ENCODE data around the gene ADIPOR1.
"Not testable (repeated sequence)": the region's sequence is repeated elsewhere in the genome, so short reads cannot be mapped to it uniquely, and the experiment has no call there.

Gene ADIPOR1, protein sequence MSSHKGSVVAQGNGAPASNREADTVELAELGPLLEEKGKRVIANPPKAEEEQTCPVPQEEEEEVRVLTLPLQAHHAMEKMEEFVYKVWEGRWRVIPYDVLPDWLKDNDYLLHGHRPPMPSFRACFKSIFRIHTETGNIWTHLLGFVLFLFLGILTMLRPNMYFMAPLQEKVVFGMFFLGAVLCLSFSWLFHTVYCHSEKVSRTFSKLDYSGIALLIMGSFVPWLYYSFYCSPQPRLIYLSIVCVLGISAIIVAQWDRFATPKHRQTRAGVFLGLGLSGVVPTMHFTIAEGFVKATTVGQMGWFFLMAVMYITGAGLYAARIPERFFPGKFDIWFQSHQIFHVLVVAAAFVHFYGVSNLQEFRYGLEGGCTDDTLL

DNA sequence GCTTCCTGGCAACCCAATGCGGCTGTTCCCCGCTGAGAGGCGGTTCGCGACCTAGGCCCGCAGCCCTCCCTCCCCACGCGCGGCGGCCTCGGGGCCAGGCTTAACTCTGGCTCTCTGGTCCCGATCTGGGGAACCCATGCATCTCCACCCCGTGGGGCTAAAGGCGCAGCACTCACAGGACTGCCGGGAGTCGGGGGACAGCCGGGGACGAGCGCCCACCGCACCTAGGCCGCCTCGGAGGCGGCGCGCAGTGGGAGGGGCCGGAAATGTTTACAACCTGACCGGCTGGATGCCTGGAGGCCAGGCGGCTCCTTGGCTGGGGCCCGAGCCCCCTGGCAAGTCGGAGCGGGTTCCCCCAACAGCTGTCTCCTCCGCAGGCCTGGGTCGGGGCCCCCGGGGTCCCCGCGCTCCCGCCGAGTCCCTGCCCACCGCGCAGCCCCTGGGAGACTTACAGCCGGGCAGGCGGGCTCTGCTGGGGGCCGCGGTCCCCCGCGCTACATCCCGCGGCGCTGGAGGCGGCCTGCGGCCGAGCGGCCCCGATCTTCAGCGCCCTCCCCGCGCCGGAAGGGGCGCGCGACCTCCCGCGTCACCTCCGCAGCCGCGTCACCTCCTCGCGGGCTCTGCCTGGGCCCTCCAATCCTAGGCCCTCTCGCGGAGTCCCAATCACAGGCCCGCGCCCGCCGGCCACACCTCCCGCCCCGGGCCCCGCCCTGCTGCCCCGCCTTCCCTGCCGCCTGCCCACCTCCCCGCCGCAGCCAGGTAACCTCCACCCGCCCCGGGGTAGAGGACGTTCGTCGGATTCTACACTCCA lies at the start of gene ADIPOR1:
ADIPOR1 (minus strand) TSS at position 580 of the 811 bp plus-strand sequence. CDS start 7,242 bp downstream, outside the sequence.
- DNase-seq (ENCODE audit: low read depth): peak; percentile 91

DNA sequence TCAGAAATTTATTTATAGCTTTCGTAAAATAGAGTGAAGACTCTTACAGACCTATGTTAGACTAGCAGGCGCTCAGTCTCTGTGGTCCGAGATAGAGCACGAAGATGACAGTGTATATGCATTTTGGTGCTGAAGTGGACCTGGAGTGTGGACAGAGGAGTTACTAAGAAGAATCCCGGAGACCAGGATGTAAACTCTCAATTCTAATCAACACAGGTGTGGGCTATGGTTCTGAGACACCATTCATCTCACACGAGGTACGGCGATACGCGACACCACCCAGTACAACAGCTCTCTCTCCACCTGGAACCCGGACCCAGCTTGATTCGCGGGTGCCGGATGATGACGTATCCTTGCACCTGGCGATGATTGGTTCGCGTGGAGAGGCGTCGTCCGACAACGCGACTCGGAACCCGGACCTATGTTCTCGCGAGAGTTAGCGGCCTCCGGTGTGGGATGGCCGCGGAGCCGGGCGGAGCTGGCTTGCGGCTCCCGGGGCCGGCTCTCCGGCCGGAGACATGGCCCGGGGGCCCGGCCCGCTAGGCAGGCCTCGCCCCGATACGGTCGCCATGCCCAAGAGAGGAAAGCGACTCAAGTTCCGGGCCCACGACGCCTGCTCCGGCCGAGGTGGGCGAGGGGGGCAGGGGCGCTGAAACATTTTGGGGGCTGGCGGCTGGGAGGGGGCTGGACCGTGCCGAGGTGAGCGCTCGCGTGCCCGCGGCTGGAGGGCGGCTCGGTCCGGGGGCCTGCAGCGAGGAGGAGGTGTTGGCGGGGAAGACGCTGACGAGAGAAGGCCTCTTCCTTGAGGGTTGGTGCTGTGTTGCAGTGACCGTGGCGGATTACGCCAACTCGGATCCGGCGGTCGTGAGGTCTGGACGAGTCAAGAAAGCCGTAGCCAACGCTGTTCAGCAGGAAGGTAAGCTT lies 49.1 kb upstream of the ADIPOR1 start, which contains the start of gene TMEM183A:
TMEM183A (plus strand) TSS at position 427 of the 924 bp plus-strand sequence; CDS start at position 519, 92 bp downstream.
- peak; percentile 89 for DNase-seq (ENCODE audit: low read depth)

DNA sequence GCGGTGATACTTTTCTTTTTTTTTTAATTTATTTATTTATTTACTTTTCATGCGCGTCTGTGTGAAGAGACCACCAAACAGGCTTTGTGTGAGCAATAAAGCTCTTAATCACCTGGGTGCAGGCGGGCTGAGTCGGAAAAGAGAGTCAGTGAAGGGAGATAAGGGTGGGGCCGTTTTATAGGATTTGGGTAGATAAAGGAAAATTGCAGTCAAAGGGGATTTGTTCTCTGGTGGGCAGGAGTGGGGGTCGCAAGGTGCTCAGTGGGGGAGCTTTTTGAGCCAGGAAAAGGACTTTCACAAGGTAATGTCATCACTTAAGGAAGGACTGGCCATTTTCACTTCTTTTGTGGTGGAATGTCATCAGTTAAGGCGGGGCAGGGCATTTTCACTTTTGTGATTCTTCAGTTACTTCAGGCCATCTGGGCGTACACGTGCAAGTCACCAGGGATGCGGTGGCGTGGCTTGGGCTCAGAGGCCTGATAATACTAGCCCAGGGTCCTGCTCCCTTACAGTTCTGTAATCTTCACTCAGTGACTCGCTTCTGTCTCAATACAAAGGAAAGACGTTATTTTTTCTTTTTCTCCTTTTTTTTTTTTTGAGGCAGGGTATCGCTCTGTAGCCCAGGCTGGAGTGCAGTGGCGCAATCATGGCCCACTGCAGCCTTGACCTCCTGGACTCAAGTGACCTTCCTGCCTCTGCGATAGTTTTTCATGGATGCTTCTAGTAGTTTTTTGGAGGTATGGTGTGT lies 47.5 kb upstream of the ADIPOR1 start:
- not testable (repeated sequence) for DNase-seq (ENCODE audit: low read depth)

DNA sequence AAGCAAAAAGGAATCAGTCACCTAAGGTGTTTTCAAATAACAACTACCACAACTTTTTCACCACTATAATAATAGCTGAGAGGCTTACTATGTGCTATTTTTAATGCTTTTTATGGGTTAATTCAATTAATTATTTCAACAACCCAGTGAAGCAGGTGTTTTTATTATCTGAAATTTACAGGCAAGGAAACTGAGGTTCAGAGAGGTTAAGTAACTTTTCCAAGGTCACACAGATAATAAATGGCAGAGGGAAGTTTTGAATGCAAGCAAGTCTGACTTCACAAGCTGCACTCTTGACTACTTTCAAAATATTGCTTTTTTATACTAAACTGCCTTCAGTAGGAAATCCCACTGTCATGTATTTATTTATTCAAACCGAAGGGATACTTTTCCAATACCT lies 44.8 kb upstream of the ADIPOR1 start:
- DNase-seq (ENCODE audit: low read depth): no peak

DNA sequence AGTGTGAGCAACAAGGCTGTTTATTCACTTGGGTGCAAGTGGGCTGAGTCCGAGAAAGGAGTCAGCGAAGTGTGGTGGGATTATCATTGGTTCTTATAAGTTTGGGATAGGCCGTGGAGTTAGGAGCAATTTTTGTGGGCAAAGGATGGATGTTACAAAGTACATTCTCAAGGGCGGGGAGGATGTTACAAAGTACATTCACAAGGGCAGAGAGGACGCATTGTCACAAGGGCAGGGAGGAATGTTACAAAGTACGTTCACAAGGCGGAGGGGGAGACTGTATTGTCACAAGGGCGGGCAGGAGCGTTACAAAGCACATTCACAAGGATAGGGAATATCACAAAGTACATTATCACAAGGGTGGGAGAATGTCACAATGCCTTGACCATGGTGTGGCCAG lies 43.9 kb upstream of the ADIPOR1 start:
- no peak for DNase-seq (ENCODE audit: low read depth)

DNA sequence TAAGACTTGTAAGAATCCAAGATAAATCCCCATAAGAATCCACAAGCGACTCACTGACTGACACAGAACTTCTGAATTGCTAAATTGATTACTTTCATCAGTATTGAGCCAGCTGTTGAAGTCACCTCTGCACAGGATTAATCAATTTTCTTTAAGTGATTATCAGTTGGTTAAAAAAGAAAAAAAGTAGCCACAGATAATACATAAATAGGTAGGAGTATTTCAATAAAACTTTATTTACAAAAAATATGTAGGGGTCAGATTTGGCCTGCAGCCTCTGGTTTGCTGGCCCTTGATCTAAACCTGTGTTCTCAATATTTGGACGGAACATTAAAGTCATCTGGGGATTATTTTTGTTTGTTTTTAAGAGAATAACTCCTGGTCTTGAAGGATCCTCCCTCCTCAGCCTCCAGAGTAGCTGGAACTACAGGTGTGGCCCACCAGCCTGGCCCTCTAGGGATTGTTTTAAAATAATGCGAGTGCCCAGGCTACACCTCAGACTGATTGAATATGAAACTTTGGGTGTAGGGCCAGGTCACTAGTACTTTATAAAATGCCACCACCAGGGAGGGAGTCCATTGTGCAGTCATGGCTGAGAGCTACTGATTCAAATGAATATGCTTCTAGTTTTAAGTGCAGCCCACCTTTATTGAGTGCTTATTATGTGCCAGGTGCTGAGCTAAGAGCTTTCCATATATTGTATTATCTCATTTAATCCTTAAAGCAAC lies 42.3 kb upstream of the ADIPOR1 start:
- DNase-seq (ENCODE audit: low read depth): no peak

DNA sequence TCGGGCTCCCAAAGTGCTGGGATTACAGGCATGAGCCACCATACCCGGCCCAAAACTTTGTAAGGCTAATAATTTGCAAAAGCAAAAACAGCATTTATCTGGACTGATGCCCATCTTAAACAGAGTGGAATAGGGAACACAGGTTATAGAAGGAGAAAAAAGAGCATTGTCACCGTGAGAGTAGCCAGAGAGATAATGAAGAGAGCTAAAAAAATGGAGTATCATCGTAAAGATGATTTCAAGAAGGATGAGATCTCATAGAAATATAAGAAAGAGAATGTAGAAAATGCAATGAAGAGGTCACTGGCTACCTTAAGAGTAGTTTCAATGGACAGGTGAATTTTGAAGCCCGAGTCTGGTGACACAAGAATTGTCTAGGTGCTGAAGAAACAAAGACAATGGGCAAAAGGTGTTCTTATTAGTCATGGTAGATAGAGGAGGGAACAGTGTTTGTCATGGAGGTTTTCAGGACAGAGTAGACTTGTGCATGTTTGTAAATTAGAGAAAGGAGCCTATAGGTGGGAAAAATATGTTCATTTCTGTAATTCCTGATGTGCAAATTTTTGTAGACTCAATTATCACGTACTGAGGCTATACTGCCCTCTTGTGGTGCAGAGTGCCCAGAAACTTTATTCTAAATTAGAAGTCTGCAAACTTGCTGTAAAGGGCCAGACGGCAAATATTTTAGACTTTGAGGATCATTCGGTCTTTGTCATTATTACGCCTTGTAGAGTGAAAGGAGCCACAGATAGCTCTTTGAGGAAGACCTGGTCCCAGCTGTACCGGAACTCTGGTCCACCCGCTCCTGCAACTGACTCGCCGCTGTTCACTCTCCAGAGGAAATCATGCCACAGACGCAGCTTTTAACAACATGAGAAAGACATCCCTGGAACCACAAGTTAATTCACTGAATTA lies 41.0 kb upstream of the ADIPOR1 start:
- peak; percentile 23 for DNase-seq (ENCODE audit: low read depth)

DNA sequence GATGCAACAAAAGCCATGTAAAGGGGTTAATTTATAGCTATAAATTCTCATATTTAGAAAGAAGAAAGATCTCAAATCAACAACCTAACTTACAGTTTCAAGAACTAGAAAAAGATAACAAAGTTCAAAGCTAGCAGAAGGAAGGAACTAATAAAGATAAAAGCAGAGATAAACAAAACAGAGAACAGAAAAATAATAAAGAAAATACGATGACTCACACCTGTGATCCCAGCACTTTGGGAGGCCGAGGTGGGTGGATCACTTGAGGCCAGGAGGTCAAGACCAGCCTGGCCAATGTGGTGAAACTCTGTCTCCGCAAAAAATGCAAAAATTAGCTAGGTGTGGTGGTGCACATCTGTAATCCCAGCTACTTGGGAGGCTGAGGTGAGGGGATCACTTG lies 36.6 kb upstream of the ADIPOR1 start:
- DNase-seq (ENCODE audit: low read depth): no peak

DNA sequence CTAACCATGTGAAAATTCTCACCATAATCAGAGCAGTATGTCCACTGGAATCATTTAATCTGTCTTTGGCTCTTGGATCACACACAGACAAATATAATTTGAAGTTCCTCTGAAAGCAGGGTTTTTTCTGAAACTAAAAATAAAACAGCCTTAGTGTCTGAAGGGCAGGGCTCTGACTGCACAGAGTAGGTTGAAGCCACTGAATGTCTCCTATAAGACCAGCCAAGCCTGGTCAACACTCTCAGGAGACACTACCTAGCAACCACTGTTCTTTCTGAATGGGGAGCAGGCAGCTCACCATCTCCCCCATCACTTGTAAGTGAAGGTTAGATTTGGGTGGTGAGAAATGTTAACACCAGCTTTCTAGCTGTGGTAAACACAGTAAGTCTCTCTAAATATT lies 33.0 kb upstream of the ADIPOR1 start:
- DNase-seq (ENCODE audit: low read depth): no peak

DNA sequence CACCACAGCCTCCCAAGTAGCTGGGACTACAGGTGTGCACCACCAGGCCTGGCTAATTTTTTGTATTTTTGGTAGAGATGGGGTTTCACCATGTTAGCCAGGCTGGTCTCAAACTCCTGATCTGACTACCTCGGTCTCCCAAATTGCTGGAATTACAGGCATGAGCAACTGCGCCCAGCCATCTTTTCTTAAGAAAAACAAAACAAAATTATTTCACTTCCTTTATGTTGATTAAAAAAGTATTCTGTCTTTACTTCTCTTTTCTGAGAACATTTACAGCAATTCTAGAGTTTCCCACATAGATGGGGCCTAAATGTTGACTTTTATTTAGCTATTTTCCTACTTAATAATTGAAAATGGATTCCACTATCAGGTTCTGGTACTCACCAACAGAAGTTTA lies 31.8 kb upstream of the ADIPOR1 start:
- DNase-seq (ENCODE audit: low read depth): no peak

DNA sequence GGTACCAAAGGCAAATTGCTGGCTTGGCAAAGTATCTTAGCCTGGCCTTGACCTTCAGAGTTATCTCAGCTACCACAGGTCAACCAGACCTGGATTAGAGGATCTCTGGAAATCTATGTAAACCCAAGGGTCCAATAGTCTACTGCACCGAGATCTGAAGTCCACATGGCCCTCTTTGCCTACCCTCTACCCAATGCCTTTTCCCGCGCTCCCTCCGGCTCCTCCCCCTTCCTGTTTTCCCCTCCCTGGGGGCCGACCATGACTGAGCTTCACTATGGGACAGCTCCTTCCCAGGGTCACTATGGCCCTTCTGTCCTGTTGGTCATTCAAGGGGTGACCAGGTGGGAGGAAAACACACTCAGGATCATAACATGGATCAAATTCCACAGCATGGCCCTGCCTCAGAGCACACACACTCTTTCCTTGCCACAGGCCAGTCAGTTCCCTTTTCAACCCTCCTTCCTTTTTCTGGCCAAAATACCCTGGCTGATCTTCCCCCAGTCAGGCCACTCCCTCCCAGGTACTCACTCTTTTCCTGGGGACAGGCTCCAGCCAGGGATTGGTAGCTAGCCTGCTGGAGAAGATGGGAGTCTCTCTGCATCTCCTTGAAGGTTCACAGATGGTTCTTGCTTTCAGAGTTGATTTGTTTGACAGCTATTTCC lies 29.9 kb upstream of the ADIPOR1 start:
- no peak for DNase-seq (ENCODE audit: low read depth)

DNA sequence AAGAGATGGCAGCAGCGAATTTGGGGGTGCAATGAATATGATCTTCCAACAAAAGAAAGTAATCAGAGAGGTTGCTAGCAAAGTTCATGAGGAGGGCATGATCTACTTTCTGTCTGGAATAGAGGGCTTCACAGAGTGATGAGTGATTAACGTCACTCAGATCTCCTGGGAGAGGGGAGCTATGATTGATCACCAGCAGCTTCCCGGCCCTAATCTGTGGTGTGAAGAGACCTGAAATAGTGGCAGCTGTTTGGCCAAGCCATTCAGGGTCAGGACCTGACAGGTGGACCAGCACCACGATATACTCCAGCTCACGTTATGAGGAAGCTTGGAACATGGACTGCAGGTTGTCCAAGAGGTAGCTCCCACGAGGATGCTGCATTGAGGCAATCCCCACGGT lies 29.1 kb upstream of the ADIPOR1 start:
- no peak for DNase-seq (ENCODE audit: low read depth)

DNA sequence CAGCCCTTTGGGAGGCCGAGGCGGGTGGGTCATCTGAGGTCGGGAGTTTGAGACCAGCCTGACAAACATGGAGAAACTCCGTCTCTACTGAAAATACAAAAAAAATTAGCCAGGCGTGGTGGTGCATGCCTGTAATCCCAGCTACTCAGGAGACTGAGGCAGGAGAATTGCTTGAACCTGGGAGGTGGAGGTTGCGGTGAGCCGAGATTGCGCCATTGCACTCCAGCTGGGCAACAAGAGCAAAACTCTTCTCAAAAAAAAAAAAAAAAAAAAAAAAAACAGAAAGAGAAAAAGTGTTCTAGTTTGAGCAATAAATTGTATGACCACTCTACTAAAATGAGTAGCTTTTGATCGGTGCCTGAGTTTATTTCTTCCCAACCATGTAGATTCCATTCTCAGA lies 28.0 kb upstream of the ADIPOR1 start:
- not testable (repeated sequence) for DNase-seq (ENCODE audit: low read depth)

DNA sequence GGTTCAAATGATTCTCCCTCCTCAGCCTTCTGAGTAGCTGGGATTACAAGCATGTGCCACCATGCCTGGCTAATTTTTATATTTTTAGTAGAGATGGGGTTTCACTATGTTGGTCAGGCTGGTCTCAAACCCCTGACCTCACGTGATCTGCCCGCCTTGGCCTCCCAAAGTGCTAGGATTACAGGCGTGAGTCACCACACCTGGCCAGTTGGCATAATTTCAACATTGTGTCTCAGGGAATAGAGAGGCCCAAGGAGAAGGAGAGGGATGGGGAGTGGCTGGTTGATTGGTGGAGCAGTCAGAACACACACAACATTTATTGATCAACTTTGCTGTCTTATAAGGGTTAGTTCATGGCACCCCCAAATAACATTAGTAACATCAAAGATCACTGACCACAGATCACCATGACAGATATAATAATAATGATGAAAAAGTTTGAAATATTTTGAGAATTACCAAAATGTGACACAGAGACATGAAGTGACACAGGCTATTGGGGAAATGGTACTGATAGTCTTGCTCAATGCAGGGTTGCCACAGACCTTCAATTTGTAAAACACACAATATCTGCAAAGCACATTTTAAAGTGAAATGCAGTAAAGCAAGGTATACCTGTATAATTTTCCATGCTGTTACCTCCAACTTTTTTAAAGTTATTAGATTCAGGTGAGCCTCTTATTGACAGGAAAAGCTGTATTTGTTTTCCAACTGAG lies 24.8 kb upstream of the ADIPOR1 start:
- no peak for DNase-seq (ENCODE audit: low read depth)

DNA sequence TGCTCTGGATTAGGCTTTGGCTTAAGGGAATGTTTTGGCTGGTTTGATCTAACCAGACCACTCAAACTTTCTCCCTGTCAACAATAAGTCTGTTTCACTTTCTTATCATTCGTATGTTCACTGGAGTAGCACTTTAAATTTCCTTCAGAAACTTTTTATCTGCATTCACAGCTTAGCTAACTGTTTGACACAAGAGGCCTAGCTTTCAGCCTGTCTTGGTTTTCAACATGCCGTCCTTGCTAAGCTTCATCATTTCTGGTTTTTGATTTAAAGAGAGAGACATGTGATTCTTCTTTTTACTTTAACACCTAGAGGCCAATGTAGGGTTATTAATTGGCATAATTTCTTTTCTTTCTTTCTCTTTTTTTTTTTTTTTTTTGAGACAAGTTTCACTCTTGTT lies 23.8 kb upstream of the ADIPOR1 start:
- DNase-seq (ENCODE audit: low read depth): no peak

DNA sequence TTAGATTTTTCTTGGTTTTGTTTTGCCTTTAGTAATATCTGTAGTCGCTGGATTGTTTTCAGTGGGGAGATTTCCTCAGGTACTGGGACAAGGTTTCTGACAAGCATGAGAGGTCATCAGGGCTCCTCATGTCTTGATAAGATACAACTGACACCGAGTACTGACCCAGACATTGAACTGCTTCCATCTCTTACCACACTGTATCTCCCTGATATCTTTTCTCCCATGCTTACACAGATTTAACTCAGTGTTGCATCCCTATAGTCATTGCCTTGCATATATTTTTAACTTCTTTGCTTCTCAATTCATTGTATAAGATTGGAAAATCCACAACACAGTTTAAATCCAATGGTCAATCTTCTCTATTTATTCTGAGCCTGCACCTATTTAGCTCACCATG lies 21.3 kb upstream of the ADIPOR1 start:
- no peak for DNase-seq (ENCODE audit: low read depth)

DNA sequence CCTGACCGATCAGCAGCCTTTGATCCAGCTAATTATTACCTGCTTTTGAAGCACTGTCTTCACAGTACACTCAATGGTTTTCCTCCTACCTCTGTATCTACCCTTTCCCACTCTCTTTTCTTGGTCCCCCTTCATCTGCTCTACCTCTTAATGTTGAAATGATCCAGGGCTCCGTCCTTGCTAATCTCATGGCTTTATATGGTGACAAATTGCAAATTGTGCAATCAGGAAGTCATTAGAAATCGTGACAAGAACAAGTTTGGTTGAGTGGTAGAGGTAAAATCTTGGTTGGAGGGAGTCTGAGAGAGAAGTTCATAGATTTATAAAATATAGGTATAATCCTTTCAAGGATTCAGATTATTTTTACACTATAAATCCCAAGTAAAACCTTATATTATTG lies 18.5 kb upstream of the ADIPOR1 start:
- no peak for DNase-seq (ENCODE audit: low read depth)

DNA sequence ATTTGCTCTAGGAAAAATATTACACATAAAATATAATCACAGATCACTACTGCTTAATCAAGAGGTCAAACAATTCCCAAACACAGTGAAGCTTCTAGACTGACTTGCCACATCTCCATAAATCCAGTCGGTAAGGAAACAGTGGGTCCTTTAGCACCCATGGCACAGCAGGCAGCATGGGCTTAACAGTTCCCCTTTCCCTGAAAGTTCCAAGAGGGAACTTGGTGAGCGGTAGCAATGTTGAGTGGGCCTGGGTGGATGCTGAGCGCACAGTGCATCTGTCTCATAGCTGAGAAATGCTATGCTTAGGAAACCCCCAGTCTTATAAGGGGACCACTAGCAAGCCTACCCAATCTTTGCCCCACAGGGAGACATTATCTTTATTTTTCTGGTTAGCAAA lies 16.7 kb upstream of the ADIPOR1 start:
- no peak for DNase-seq (ENCODE audit: low read depth)
